ENCODE results near the gene SPATA13.

The SPATA13 gene

GRCh38 chr13:24243302-24243701, 82.8 kb downstream of the SPATA13 start:
- Histone ChIP-seq H2AFZ (ENCODE audit: low read depth, low read length, severe bottlenecking) (no peak overlapping the region), H3K9me3 (ENCODE audit: insufficient read depth, low read length) (no peaks in the 10 kb centered on the region), H3F3A (ENCODE audit: insufficient read depth) (no peaks in the 10 kb centered on the region), H3K4me3 (ENCODE audit: insufficient read depth, low read length, poor library complexity, severe bottlenecking) (no peak overlapping the region), H3K36me3 (ENCODE audit: low read length) (no peaks in the 10 kb centered on the region), H3K9me2 (replicated peaks; ENCODE audit: insufficient read depth, low read length) (no peaks in the 10 kb centered on the region), H3K4me2 (ENCODE audit: low read depth, low read length, poor library complexity, severe bottlenecking) (no peak overlapping the region), H3K27ac (ENCODE audit: low read depth, low read length) (no peak overlapping the region), H3K79me2 (ENCODE audit: insufficient read depth, low read length) (no peaks in the 10 kb centered on the region), H4K20me1 (ENCODE audit: low read depth, low read length) (no peaks in the 10 kb centered on the region), H3K9ac (ENCODE audit: low read length) (no peak overlapping the region), H3K27me3 (ENCODE audit: low read length) (no peaks in the 10 kb centered on the region)
- TF ChIP-seq EZH2phosphoT487 (conservative IDR thresholded peaks at IDR 0.05; ENCODE audit: low read length) (no peak), CTCF (IDR thresholded peaks at IDR 0.05; ENCODE audit: insufficient read depth, low read length, poor library complexity, severe bottlenecking) (no peak)

- Histone ChIP-seq H3K27me3 (ENCODE audit: low read length) (no peaks in the 10 kb centered on the region), H3K4me3 (ENCODE audit: insufficient read depth, low read length, poor library complexity, severe bottlenecking) (no peak overlapping the region)
Observed at GRCh38 chr13:24244802-24245201, 84.3 kb downstream of the SPATA13 start.

GRCh38 chr13:24247016-24247415, 86.5 kb downstream of the SPATA13 start:
- H3K27ac ChIP-seq (ENCODE audit: low read depth, low read length): no peak overlapping the region
- H3K4me3 ChIP-seq (ENCODE audit: insufficient read depth, low read length, poor library complexity, severe bottlenecking): no peak overlapping the region
- H3F3A ChIP-seq (ENCODE audit: insufficient read depth): no peaks in the 10 kb centered on the region
- H3K27me3 ChIP-seq (ENCODE audit: low read length): no peaks in the 10 kb centered on the region
- H3K9me3 ChIP-seq (ENCODE audit: insufficient read depth, low read length): no peaks in the 10 kb centered on the region
- no peaks in the 10 kb centered on the region for H3K79me2 ChIP-seq (ENCODE audit: insufficient read depth, low read length)
- no peaks in the 10 kb centered on the region for H3K36me3 ChIP-seq (ENCODE audit: low read length)
- no peak overlapping the region for H2AFZ ChIP-seq (ENCODE audit: low read depth, low read length, severe bottlenecking)
- no peak overlapping the region for H3K9ac ChIP-seq (ENCODE audit: low read length)
- H3K9me2 ChIP-seq (replicated peaks; ENCODE audit: insufficient read depth, low read length): no peaks in the 10 kb centered on the region
- H4K20me1 ChIP-seq (ENCODE audit: low read depth, low read length): no peaks in the 10 kb centered on the region
- no peak overlapping the region for H3K4me2 ChIP-seq (ENCODE audit: low read depth, low read length, poor library complexity, severe bottlenecking)
- no peak for TF ChIP-seq EZH2phosphoT487 (conservative IDR thresholded peaks at IDR 0.05; ENCODE audit: low read length)

More at GRCh38 chr13:24244802-24245201, 84.3 kb downstream of the SPATA13 start:
- Histone ChIP-seq H3F3A (ENCODE audit: insufficient read depth) (no peaks in the 10 kb centered on the region), H4K20me1 (ENCODE audit: low read depth, low read length) (no peaks in the 10 kb centered on the region), H3K9me2 (replicated peaks; ENCODE audit: insufficient read depth, low read length) (no peaks in the 10 kb centered on the region), H2AFZ (ENCODE audit: low read depth, low read length, severe bottlenecking) (no peak overlapping the region), H3K27ac (ENCODE audit: low read depth, low read length) (no peak overlapping the region), H3K9me3 (ENCODE audit: insufficient read depth, low read length) (no peaks in the 10 kb centered on the region), H3K4me2 (ENCODE audit: low read depth, low read length, poor library complexity, severe bottlenecking) (no peak overlapping the region), H3K36me3 (ENCODE audit: low read length) (no peaks in the 10 kb centered on the region), H3K79me2 (ENCODE audit: insufficient read depth, low read length) (no peaks in the 10 kb centered on the region), H3K9ac (ENCODE audit: low read length) (no peak overlapping the region)
- TF ChIP-seq EZH2phosphoT487 (conservative IDR thresholded peaks at IDR 0.05; ENCODE audit: low read length): no peak
- no peak for TF ChIP-seq CTCF (IDR thresholded peaks at IDR 0.05; ENCODE audit: insufficient read depth, low read length, poor library complexity, severe bottlenecking)

- Histone ChIP-seq H3K9me2 (replicated peaks; ENCODE audit: insufficient read depth, low read length) (no peaks in the 10 kb centered on the region), H3K9ac (ENCODE audit: low read length) (no peak overlapping the region), H3K4me2 (ENCODE audit: low read depth, low read length, poor library complexity, severe bottlenecking) (no peak overlapping the region), H3K27ac (ENCODE audit: low read depth, low read length) (no peak overlapping the region), H4K20me1 (ENCODE audit: low read depth, low read length) (no peaks in the 10 kb centered on the region), H3K79me2 (ENCODE audit: insufficient read depth, low read length) (no peaks in the 10 kb centered on the region), H3K27me3 (ENCODE audit: low read length) (no peaks in the 10 kb centered on the region), H3K36me3 (ENCODE audit: low read length) (no peaks in the 10 kb centered on the region), H3K9me3 (ENCODE audit: insufficient read depth, low read length) (no peaks in the 10 kb centered on the region), H3K4me3 (ENCODE audit: insufficient read depth, low read length, poor library complexity, severe bottlenecking) (no peak overlapping the region), H2AFZ (ENCODE audit: low read depth, low read length, severe bottlenecking) (no peak overlapping the region), H3F3A (ENCODE audit: insufficient read depth) (no peaks in the 10 kb centered on the region)
- TF ChIP-seq CTCF (IDR thresholded peaks at IDR 0.05; ENCODE audit: insufficient read depth, low read length, poor library complexity, severe bottlenecking) (no peak), EZH2phosphoT487 (conservative IDR thresholded peaks at IDR 0.05; ENCODE audit: low read length) (no peak)
Observed at GRCh38 chr13:24249624-24250023, 89.1 kb downstream of the SPATA13 start.
